DMS114 treated with DMSO at 0.1 percent for 48 hours (cell line): Measurements from ENCODE around the gene TNNI2.
"Not testable (repeated sequence)": the region's sequence is repeated elsewhere in the genome, so short reads cannot be mapped to it uniquely, and the experiment has no call there.

ENCODE experiments used
- DNase-seq: peaks from one replicate; lab custom pipeline; 2025; ENCODE audit not compliant: unreplicated experiment; lab: John Stamatoyannopoulos, UW

TNNI2 gene

GRCh38 chr11:1838426-1839144 is at the start of gene TNNI2:
TNNI2 (plus strand) TSS chr11:1838981; CDS start chr11:1839697, 716 bp downstream.
- no peak for DNase-seq

GRCh38 chr11:1791912-1792311 is 46.9 kb upstream of the TNNI2 start:
- DNase-seq = no peak

GRCh38 chr11:1792461-1792860 is 46.3 kb upstream of the TNNI2 start:
- DNase-seq = no peak

- no peak for DNase-seq
Observed at GRCh38 chr11:1793081-1793480, 45.7 kb upstream of the TNNI2 start.

- no peak for DNase-seq
Observed at GRCh38 chr11:1796413-1797011, 42.3 kb upstream of the TNNI2 start.

- no peak for DNase-seq
Observed at GRCh38 chr11:1797391-1798125, 41.2 kb upstream of the TNNI2 start.

- no peak for DNase-seq
Observed at GRCh38 chr11:1803246-1803645, 35.5 kb upstream of the TNNI2 start.

- not testable (repeated sequence) for DNase-seq
Observed at GRCh38 chr11:1803835-1804519, 34.8 kb upstream of the TNNI2 start.

GRCh38 chr11:1805525-1805924 is 33.3 kb upstream of the TNNI2 start:
- no peak for DNase-seq

GRCh38 chr11:1807264-1807995 is 31.4 kb upstream of the TNNI2 start:
- no peak for DNase-seq

- DNase-seq = no peak
Observed at GRCh38 chr11:1810761-1811160, 28.0 kb upstream of the TNNI2 start.

- no peak for DNase-seq
Observed at GRCh38 chr11:1812274-1812673, 26.5 kb upstream of the TNNI2 start.

GRCh38 chr11:1812801-1813200 is 26.0 kb upstream of the TNNI2 start:
- no peak for DNase-seq

- not testable (repeated sequence) for DNase-seq
Observed at GRCh38 chr11:1813356-1813755, 25.4 kb upstream of the TNNI2 start.

- no peak for DNase-seq
Observed at GRCh38 chr11:1814691-1815090, 24.1 kb upstream of the TNNI2 start.

- DNase-seq = no peak
Observed at GRCh38 chr11:1815311-1815710, 23.5 kb upstream of the TNNI2 start.

- DNase-seq = no peak
Observed at GRCh38 chr11:1815751-1816150, 23.0 kb upstream of the TNNI2 start.

- DNase-seq = no peak
Observed at GRCh38 chr11:1817000-1817399, 21.8 kb upstream of the TNNI2 start.

GRCh38 chr11:1817511-1817910 is 21.3 kb upstream of the TNNI2 start:
- DNase-seq = no peak

GRCh38 chr11:1819074-1819473 is 19.7 kb upstream of the TNNI2 start:
- no peak for DNase-seq
